Measurements from ENCODE around the gene RNF10.
A peak's percentile ranks its signal among the peaks of the same experiment; 100 is the strongest.
"Not testable (repeated sequence)": the region's sequence is repeated elsewhere in the genome, so short reads cannot be mapped to it uniquely, and the experiment has no call there.

The RNF10 gene

DNA sequence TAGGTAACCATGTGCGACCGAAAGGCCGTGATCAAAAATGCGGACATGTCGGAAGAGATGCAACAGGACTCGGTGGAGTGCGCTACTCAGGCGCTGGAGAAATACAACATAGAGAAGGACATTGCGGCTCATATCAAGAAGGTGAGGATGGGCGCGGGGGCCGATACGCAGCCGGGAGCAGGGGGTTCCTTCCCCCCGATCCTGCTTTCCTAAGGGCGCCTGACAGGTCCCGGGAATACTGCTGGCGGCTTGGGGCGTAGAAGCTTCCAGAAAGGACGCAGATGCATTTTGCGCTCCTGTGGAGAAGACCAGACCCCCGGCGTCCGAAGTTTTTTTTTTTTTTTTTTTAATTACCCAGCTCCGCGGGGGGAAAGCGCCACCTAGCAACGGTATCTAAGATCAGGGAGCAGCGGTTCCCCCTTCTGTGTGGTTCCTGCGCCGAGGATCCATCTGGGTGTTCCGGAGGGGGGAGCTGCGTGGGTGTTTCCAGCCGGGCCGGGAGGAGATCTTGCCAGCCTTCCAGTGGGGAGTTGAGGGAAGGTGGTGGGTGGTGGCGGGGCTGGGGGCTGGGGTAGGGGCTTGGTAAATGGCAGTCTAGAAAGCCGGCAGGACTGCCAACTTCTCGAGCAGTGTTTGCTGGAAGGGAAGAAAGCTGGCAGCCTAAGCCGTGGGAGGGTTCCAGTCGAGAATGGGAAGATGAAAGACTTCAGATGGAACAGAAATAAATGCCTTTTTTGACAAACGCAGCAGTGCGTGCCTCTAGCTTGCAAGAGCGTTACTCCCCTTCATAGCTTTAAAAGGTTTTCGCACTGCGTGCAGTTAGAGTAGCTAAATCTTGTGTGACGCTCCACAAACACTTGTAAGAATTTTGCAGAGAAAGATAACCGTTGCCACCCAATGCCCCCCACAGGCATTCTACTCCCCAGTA is 37.5 kb upstream of the RNF10 start:
- Histone ChIP-seq H3K27ac (ENCODE audit: low read length) (peak overlapping the region; percentile 84), H3K27me3 (ENCODE audit: low read depth, low read length) (no peaks in the 10 kb centered on the region)

DNA sequence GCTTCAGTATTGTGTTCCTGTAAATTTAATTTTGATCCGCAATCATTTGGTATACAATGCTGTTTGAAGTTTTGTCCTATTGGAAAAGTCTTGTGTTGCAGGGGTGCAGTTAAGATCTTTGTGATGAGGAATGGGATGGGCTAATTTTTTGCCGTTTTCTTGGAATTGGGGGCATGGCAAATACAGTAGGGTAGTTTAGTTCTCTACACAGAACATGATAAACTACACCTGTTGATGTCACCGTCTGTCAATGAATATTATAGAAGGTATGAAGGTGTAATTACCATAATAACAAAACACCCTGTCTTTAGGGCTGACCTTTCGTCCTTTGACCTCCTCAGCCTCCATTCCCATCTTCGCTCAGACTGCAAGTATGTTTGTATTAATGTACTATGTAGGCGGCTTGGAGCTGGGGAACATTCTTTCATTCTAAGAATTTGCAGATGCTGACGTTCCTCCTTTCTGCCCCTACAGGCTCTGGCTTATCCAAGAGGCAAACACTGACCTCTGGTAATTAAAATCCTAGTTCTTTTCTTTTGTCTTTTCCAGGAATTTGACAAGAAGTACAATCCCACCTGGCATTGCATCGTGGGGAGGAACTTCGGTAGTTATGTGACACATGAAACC is 36.5 kb upstream of the RNF10 start:
- Histone ChIP-seq H3K4me1 (ENCODE audit: control insufficient read depth in 1 of 2, insufficient read depth in 2 of 2, low read length in 2 of 2) (peaks cover 11 to 26% of the 10 kb centered on the region in 2 donors), H3K27me3 (ENCODE audit: low read depth, low read length) (no peaks in the 10 kb centered on the region), H3K9me3 (ENCODE audit: control insufficient read depth in 1 of 2, low read length in 2 of 2) (no peaks in the 10 kb centered on the region), H3K27ac (ENCODE audit: low read length) (peak overlapping the region; percentile 84), H3K4me3 (ENCODE audit: low read depth in 1 of 2, low read length in 2 of 2) (peak overlapping the region; percentile 94 to 98), H3K36me3 (ENCODE audit: control insufficient read depth in 1 of 2, insufficient read depth in 2 of 2, low read length in 2 of 2) (peaks cover 8 to 14% of the 10 kb centered on the region in 2 donors)

More for the DNA sequence above, 37.5 kb upstream of the RNF10 start:
- Histone ChIP-seq H3K4me3 (ENCODE audit: low read depth in 1 of 2, low read length in 2 of 2) (peak overlapping the region; percentile 94 to 98), H3K9me3 (ENCODE audit: control insufficient read depth in 1 of 2, low read length in 2 of 2) (no peaks in the 10 kb centered on the region), H3K4me1 (ENCODE audit: control insufficient read depth in 1 of 2, insufficient read depth in 2 of 2, low read length in 2 of 2) (peaks cover 11 to 26% of the 10 kb centered on the region in 2 donors), H3K36me3 (ENCODE audit: control insufficient read depth in 1 of 2, insufficient read depth in 2 of 2, low read length in 2 of 2) (peaks cover 8 to 14% of the 10 kb centered on the region in 2 donors)

DNA sequence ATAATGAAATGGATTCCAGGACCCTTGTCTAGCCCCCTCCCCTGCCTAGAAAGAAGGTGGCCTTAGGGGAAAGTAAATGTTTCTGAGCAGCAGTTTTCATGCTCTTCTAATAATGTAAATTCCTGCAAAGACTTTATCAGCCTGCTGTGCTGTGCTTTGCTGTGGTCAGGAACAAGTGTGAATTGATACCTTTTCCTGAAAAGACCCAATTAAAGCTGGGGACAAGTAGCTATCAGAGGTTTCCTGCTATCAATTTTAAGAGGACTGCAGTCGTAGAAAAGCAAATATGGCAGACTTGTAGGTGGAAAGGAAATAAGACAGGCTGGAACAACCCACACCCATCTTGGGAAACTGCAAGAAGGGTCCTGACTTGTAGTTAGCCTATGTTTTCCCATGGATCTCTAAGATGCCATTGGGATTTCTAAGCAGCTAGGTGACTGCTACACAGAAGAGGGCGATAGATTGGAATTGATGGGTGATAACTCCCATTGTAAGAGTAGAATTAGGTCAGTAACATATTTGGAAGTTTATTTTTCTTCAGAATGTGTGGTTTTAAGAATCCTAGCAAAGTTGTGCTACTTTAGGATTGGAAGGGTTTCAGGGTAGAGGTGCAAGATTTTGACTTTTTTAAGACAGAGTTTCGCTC is 35.2 kb upstream of the RNF10 start:
- no peak overlapping the region for H3K4me3 ChIP-seq (ENCODE audit: low read depth in 1 of 2, low read length in 2 of 2)
- H3K36me3 ChIP-seq (ENCODE audit: control insufficient read depth in 1 of 2, insufficient read depth in 2 of 2, low read length in 2 of 2), result peaks cover 16 to 24% of the 10 kb centered on the region in 2 donors
- H3K27me3 ChIP-seq (ENCODE audit: low read depth, low read length), result no peaks in the 10 kb centered on the region
- no peaks in the 10 kb centered on the region for H3K9me3 ChIP-seq (ENCODE audit: control insufficient read depth in 1 of 2, low read length in 2 of 2)
- no peak overlapping the region for H3K27ac ChIP-seq (ENCODE audit: low read length)
- H3K4me1 ChIP-seq (ENCODE audit: control insufficient read depth in 1 of 2, insufficient read depth in 2 of 2, low read length in 2 of 2), result peaks cover 11 to 26% of the 10 kb centered on the region in 2 donors

DNA sequence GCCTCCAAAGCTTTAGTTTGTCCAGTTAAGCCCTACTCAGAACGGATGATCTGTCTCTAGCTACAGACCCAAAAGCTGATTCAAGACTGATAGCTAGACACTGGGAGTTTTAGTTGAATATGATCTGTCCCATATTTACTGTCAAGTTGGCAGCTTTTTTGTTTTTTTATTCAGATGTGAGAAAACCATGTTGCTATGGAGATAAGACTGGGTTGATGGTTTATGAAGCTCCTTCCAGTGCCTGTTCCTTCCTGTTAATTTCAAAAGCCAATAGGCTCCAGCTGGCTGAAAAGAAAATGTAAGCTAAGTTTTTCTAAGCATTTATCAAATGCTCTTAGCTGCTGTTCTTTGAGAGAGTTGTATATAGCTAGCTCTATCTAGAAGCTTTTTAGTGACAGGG is 33.6 kb upstream of the RNF10 start:
- H3K9me3 ChIP-seq (ENCODE audit: control insufficient read depth in 1 of 2, low read length in 2 of 2), result no peaks in the 10 kb centered on the region
- peaks cover 16 to 33% of the 10 kb centered on the region in 2 donors for H3K36me3 ChIP-seq (ENCODE audit: control insufficient read depth in 1 of 2, insufficient read depth in 2 of 2, low read length in 2 of 2)
- no peak overlapping the region for H3K27ac ChIP-seq (ENCODE audit: low read length)
- H3K4me3 ChIP-seq (ENCODE audit: low read depth in 1 of 2, low read length in 2 of 2), result no peak overlapping the region
- no peaks in the 10 kb centered on the region for H3K27me3 ChIP-seq (ENCODE audit: low read depth, low read length)
- H3K4me1 ChIP-seq (ENCODE audit: control insufficient read depth in 1 of 2, insufficient read depth in 2 of 2, low read length in 2 of 2), result peaks cover 11 to 17% of the 10 kb centered on the region in 2 donors

DNA sequence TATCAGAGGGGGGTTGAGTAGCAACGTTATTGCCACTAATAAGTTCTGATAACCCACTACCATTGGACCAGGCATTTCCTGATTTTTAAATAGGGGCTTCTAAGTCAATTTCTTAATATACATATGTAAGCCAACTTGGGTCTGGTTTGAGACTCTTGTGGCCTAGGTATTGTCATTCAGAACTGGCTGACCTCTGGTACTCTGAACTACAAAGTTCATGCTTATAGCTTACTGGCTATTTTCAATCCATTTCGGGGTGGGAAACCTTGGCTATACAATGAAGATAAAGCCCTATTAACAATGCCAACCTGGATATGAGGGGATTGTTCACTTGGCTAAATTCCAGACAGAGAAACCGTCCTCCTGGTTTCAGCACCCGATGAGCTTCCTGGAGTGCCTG is 29.6 kb upstream of the RNF10 start:
- no peaks in the 10 kb centered on the region for H3K27me3 ChIP-seq (ENCODE audit: low read depth, low read length)
- no peak overlapping the region for H3K4me3 ChIP-seq (ENCODE audit: low read depth in 1 of 2, low read length in 2 of 2)
- no peaks in the 10 kb centered on the region for H3K4me1 ChIP-seq (ENCODE audit: control insufficient read depth in 1 of 2, insufficient read depth in 2 of 2, low read length in 2 of 2)
- peaks cover 14 to 40% of the 10 kb centered on the region in 2 donors for H3K36me3 ChIP-seq (ENCODE audit: control insufficient read depth in 1 of 2, insufficient read depth in 2 of 2, low read length in 2 of 2)
- no peaks in the 10 kb centered on the region for H3K9me3 ChIP-seq (ENCODE audit: control insufficient read depth in 1 of 2, low read length in 2 of 2)
- H3K27ac ChIP-seq (ENCODE audit: low read length), result no peak overlapping the region

DNA sequence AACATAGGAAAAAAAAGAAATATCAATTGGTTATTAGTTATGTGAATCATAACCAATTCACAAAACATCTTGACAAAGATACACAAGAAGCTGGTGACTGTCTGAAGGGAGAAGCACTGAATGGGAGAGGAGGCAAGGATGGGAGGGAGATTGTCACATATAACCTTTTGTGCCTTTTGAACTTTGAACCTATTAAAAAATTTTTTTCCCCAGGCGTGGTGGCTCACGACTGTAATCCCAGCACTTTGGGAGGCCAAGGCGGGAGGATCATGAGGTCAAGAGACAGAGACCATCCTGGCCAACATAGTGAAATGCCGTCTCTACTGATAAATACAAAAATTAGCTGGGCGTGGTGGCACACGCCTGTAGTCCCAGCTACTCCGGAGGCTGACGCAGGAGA is 25.6 kb upstream of the RNF10 start:
- no peaks in the 10 kb centered on the region for H3K9me3 ChIP-seq (ENCODE audit: control insufficient read depth in 1 of 2, low read length in 2 of 2)
- H3K4me1 ChIP-seq (ENCODE audit: control insufficient read depth in 1 of 2, insufficient read depth in 2 of 2, low read length in 2 of 2), result no peaks in the 10 kb centered on the region
- H3K27ac ChIP-seq (ENCODE audit: low read length), result no peak overlapping the region
- H3K4me3 ChIP-seq (ENCODE audit: low read depth in 1 of 2, low read length in 2 of 2), result no peak overlapping the region
- H3K27me3 ChIP-seq (ENCODE audit: low read depth, low read length), result no peaks in the 10 kb centered on the region
- peaks cover 11 to 48% of the 10 kb centered on the region in 2 donors for H3K36me3 ChIP-seq (ENCODE audit: control insufficient read depth in 1 of 2, insufficient read depth in 2 of 2, low read length in 2 of 2)

DNA sequence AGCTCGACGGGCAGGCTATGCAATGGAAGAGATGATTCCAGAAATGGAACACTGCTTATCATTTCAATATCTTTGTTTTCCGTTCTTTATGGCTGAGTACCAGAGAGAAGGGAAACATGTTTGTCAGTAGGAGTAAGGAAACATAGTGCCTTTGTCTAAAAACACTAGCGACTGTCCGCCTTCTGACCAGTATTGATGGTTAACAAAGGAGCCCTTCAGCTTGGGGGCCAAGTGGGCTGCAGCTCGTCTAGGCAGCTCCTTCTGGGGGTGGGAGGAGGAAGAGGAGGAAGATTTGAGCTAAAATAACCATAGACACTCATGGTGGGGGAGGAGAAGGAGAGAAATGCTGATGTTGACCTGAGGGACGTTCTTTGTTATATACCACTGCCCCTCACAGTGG is 20.2 kb upstream of the RNF10 start:
- Histone ChIP-seq H3K9me3 (ENCODE audit: control insufficient read depth in 1 of 2, low read length in 2 of 2) (no peaks in the 10 kb centered on the region), H3K4me3 (ENCODE audit: low read depth in 1 of 2, low read length in 2 of 2) (no peak overlapping the region), H3K27me3 (ENCODE audit: low read depth, low read length) (no peaks in the 10 kb centered on the region), H3K27ac (ENCODE audit: low read length) (no peak overlapping the region), H3K36me3 (ENCODE audit: control insufficient read depth in 1 of 2, insufficient read depth in 2 of 2, low read length in 2 of 2) (peaks cover 10 to 44% of the 10 kb centered on the region in 2 donors), H3K4me1 (ENCODE audit: control insufficient read depth in 1 of 2, insufficient read depth in 2 of 2, low read length in 2 of 2) (no peaks in the 10 kb centered on the region)

DNA sequence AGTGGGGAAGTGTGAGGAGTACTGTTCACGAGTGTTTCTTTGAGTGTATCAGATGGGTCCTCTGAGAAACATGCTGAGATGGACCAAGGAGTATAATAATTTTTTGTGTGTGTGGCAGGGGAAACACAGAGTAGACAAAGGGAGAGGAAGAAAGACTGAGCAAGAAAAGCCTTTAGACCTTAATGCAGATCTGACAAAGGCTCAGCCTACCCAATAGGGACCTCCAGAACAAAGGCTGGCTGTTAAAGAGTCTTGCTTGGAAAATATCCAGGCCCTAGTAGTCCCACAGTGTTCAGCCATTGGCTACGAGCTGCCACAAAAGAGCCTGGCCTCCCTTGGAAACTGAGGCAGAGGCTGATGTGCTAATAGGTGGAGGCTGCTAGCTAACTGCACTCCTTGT is 18.7 kb upstream of the RNF10 start:
- Histone ChIP-seq H3K4me1 (ENCODE audit: control insufficient read depth in 1 of 2, insufficient read depth in 2 of 2, low read length in 2 of 2) (no peaks in the 10 kb centered on the region), H3K36me3 (ENCODE audit: control insufficient read depth in 1 of 2, insufficient read depth in 2 of 2, low read length in 2 of 2) (peaks cover 10 to 31% of the 10 kb centered on the region in 2 donors), H3K4me3 (ENCODE audit: low read depth in 1 of 2, low read length in 2 of 2) (no peak overlapping the region), H3K27ac (ENCODE audit: low read length) (no peak overlapping the region), H3K27me3 (ENCODE audit: low read depth, low read length) (no peaks in the 10 kb centered on the region), H3K9me3 (ENCODE audit: control insufficient read depth in 1 of 2, low read length in 2 of 2) (no peaks in the 10 kb centered on the region)

DNA sequence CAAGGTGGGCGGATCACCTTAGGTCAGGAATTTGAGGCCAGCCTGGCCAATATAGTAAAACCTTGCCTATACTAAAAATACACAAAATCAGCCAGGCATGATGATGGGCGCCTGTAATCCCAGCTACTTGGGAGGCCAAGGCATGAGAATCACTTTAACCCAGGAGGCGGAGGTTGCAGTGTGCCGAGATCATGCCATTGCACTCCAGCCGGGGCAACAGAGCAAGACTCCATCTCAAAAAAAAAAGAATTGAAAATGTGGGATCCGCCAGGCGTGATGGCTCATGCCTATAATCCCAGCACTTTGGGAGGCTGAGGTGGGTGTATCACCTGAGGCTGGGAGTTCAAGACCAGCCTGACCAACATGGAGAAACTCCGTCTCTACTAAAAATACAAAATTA is 14.8 kb upstream of the RNF10 start:
- not testable (repeated sequence) for H3K27me3 ChIP-seq (ENCODE audit: low read depth, low read length); H3K27ac ChIP-seq (ENCODE audit: low read length); H3K9me3 ChIP-seq (ENCODE audit: control insufficient read depth in 1 of 2, low read length in 2 of 2); H3K4me1 ChIP-seq (ENCODE audit: control insufficient read depth in 1 of 2, insufficient read depth in 2 of 2, low read length in 2 of 2); H3K4me3 ChIP-seq (ENCODE audit: low read depth in 1 of 2, low read length in 2 of 2)
- H3K36me3 ChIP-seq (ENCODE audit: control insufficient read depth in 1 of 2, insufficient read depth in 2 of 2, low read length in 2 of 2), result peaks cover 10 to 22% of the 10 kb centered on the region in 2 donors

DNA sequence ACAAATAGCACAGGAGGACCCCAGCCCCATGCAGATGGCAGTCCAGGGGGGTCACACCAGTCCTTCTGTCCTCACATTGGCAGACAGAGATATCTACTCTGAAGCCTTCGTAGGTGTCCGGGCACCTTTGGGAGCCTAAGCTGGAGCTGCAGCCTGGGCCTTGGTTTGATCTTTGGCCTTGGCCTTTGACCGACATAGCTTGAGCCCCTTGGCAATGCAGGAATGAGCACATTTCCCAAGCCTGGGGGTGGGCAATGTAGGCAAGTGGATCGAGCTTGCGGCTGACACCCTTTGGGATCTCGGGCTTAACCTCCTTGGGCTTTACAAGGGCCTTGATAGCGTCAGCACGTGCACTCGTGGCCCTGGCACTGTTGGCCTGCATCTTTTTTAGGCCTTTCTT is 11.6 kb upstream of the RNF10 start:
- no peak overlapping the region for H3K27ac ChIP-seq (ENCODE audit: low read length)

DNA sequence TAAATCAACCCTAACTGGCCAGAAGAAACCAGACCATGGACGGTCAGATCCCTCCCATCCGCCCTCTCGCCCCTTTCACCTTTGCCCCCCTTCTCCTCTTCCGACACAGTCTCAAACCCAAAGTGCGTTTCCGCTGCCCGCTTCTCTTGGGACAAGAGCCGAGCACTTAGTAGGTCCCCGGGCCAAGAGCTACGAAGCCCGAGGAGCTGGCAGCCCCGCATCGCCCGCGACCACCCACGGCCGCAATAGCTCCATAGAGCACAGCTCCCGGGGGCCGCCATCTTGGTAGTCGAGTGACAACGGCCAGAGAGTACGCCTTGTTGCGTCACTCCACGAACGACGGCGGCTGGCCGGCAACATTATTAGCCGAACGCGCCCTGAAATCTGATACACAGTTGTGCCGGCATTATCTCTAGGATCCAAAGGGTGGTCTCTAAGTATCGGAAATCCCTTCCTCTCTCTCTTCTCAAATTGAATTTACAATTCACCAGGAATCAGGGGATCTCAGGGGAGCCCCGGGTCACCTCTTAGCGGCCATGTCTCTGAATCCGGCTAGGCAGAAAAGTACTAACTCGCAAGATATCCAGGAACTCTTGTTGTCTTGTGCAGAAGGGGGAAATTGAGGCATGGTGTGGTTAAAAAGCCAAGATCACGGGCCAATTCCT is 5.2 kb upstream of the RNF10 start, which contains the start of gene COQ5:
Gene COQ5 (minus strand): TSS at position 298 of the 665 bp plus-strand sequence. CDS start 17 bp downstream, at position 281.
- Histone ChIP-seq H3K4me1 (ENCODE audit: control insufficient read depth in 1 of 2, insufficient read depth in 2 of 2, low read length in 2 of 2) (no peaks in the 10 kb centered on the region), H3K9me3 (ENCODE audit: control insufficient read depth in 1 of 2, low read length in 2 of 2) (no peaks in the 10 kb centered on the region), H3K36me3 (ENCODE audit: control insufficient read depth in 1 of 2, insufficient read depth in 2 of 2, low read length in 2 of 2) (no peaks in the 10 kb centered on the region), H3K4me3 (ENCODE audit: low read depth in 1 of 2, low read length in 2 of 2) (peak within 1 kb of the TSS; percentile 65 to 86), H3K27ac (ENCODE audit: low read length) (peak within 1 kb of the TSS; percentile 92), H3K27me3 (ENCODE audit: low read depth, low read length) (no peaks in the 10 kb centered on the region)

More for the DNA sequence above, 11.6 kb upstream of the RNF10 start:
- H3K9me3 ChIP-seq (ENCODE audit: control insufficient read depth in 1 of 2, low read length in 2 of 2), result no peaks in the 10 kb centered on the region
- no peak overlapping the region for H3K4me3 ChIP-seq (ENCODE audit: low read depth in 1 of 2, low read length in 2 of 2)
- H3K4me1 ChIP-seq (ENCODE audit: control insufficient read depth in 1 of 2, insufficient read depth in 2 of 2, low read length in 2 of 2), result no peaks in the 10 kb centered on the region
- peaks cover 0 to 4% of the 10 kb centered on the region in 2 donors for H3K36me3 ChIP-seq (ENCODE audit: control insufficient read depth in 1 of 2, insufficient read depth in 2 of 2, low read length in 2 of 2)
- H3K27me3 ChIP-seq (ENCODE audit: low read depth, low read length), result no peaks in the 10 kb centered on the region

All from muscle layer of duodenum (tissue), 2 donors.